NCI-H82 (cell line): ENCODE measurements around the gene SLC39A1.
"Not testable (repeated sequence)": the region's sequence is repeated elsewhere in the genome, so short reads cannot be mapped to it uniquely, and the experiment has no call there.

Experiments used
- DNase-seq: peaks from one replicate; lab custom pipeline; 2025; lab: John Stamatoyannopoulos, UW

Gene SLC39A1

GRCh38 chr1:153932156-153933131 is 30.9 kb downstream of the SLC39A1 start:
- no peak for DNase-seq

- no peak for DNase-seq
Measured at GRCh38 chr1:153929981-153930948, 33.1 kb downstream of the SLC39A1 start.

GRCh38 chr1:153929426-153929825 is 33.9 kb downstream of the SLC39A1 start:
- no peak for DNase-seq

GRCh38 chr1:153928791-153929341 is 34.5 kb downstream of the SLC39A1 start:
- no peak for DNase-seq

- DNase-seq: no peak
Measured at GRCh38 chr1:153928245-153928644, 35.1 kb downstream of the SLC39A1 start.

GRCh38 chr1:153926405-153926804 is 36.9 kb downstream of the SLC39A1 start:
- DNase-seq: no peak

- peak; percentile 100 for DNase-seq
Measured at GRCh38 chr1:153922972-153923925, 40.1 kb downstream of the SLC39A1 start, which contains the start of gene GATAD2B. TSS of gene GATAD2B (minus strand) at chr1:153922972. CDS start at chr1:153828347, 94,625 bp downstream.

GRCh38 chr1:153922076-153922971 is 41.0 kb downstream of the SLC39A1 start:
- DNase-seq: peak; percentile 93

- peak; percentile 74 for DNase-seq
Measured at GRCh38 chr1:153921803-153922075, 41.6 kb downstream of the SLC39A1 start.

GRCh38 chr1:153921080-153921802 is 42.1 kb downstream of the SLC39A1 start:
- DNase-seq: no peak

GRCh38 chr1:153919876-153920852 is 43.2 kb downstream of the SLC39A1 start:
- peak; percentile 29 for DNase-seq

- no peak for DNase-seq
Measured at GRCh38 chr1:153916297-153916696, 47.0 kb downstream of the SLC39A1 start.

GRCh38 chr1:153912349-153912748 is 51.0 kb downstream of the SLC39A1 start:
- DNase-seq: no peak

- DNase-seq: not testable (repeated sequence)
Measured at GRCh38 chr1:153910560-153910959, 52.8 kb downstream of the SLC39A1 start.
